ENCODE results near the gene RPS23.
"Not testable (repeated sequence)": the region's sequence is repeated elsewhere in the genome, so short reads cannot be mapped to it uniquely, and the experiment has no call there.

RPS23 gene

GRCh38 chr5:82287625-82288024, 9.5 kb upstream of the RPS23 start:
- no peak for DNase-seq (ENCODE audit: low spot score)

DNA sequence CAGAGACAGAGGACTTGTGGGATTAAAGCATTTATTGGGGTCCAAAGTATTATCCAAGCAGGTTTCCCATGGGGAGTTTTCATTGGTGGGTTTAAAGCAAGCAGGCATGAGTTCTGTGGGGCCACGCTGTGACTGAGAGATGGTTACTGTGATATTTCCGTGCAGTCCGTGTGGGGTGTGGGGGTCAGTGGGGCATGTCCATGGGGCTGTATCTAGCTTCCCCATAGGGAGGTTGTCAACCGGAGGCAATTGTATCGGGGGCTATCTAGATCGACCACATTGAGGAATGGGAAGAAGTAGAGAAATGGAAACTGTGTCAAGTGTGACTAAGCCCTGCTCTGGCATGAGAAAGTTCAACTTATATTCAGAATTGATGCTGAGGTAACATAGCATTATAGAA, 7.1 kb upstream of the RPS23 start:
- no peak for DNase-seq (ENCODE audit: low spot score)

DNA sequence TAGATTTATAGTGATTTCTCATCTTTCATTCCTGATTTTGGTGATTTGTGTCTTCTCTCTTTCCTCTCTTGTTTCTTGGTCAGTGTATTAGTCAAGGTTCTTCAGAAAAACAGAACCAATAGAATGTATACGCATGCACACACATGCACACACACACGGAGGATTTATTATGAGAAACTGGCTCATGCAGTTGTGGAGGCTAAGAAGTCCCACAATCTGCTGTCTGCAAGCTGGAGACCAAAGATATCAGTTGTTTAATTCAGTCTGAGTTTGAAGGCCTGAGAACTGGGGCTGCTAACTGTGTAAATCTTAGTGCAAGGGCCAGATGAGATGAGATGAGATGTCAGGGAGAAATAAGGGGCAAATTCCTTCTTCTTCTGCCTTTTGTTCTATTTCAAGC, 5.7 kb upstream of the RPS23 start:
- no peak for DNase-seq (ENCODE audit: low spot score)

DNA sequence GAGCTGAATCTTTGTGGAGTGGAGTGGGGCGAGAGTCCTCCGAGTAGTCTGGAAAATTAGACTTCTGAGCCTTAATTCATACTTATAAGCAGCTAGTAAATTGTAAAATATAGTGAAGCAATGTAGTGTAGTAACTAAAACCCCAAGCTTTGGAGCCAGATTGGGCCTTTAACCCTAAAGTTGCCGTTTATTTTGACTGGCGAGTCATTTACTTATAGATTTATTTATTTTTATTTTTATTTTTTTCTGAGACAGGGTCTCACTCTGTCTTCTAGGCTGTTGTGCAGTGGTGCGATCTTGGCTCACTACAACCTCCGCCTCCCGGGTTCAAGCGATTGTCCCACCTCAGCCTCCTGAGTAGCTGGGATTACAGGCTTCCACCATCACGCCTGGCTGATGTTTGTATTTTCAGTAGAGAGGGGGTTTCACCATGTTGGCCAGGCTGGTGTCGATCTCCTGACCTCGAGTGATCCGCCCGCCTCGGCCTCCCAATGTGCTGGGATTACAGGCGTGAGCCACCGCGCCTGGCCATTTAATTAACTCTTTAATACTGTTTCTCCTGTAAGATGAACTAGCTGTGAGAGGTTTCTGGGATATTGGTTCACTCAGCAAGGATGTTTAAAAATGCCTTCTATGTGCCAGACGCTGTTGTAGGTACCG, 687 bp upstream of the RPS23 start:
- DNase-seq (ENCODE audit: low spot score) = no peak

- no peak for DNase-seq (ENCODE audit: low spot score)
Observed at GRCh38 chr5:82277613-82277986, 554 bp downstream of the RPS23 start.

GRCh38 chr5:82276800-82277612, 1.1 kb downstream of the RPS23 start:
- no peak for DNase-seq (ENCODE audit: low spot score)

DNA sequence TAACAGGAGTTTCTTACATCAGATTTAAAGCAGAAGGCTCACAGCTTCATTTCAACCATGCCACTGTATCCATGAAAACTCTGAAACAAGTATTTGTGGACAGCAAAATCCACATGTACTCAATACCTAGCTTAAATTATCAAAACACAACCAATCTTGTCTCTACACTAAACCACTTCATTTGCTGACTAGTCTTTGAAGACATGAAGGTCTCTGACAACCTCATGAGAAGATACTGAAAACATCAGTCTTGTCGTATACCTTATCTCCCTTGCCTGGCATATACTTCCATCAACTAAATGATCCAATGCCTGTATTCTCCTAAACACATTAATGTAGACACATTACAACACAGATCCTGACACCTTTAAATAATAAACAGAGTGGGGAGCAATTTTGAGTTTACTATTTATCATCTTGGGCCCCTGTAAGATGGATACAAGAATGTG, 2.9 kb downstream of the RPS23 start:
- DNase-seq (ENCODE audit: low spot score) = no peak

DNA sequence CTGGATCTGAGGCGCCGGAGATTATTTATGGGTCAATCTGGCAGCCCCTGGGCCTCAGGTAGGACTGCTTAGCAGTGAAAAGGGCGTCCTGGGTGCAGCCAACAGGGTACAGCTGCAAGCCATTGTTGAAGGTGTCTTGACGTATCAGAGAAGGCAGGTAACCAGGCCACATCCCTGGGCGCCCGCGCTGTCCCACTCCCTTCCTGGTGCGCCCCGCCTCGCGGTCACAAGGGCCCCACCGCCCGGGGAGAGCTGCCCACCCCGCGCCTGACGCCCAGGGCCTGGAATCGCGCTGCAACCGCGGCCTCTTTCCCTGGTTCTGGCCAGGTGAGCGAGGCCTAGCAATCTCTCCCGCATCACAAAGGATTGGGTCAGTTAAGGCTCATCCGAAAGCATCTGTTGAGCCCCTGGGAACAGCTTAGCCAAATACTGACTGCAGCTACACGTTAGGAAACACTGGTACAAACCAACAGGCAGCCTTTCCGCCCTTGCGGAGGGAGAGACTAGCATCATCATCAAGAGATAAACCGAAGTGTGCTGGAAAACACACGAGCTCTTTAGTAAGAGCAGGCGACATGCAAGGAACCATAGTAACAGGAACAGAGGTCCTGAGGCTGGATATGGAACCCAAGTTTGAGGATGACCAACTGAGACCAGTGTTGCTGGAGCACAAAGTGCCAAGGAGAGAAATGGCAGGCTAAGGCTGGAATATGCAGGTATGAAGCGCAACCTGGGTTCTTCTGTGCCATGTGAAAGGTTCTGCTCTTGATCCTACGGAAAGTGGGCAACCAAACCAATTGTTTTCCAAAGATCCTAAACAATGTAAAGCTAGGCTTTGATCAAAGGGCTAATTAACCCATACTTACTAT, 3.6 kb downstream of the RPS23 start:
- no peak for DNase-seq (ENCODE audit: low spot score)

GRCh38 chr5:82273426-82273825, 4.7 kb downstream of the RPS23 start:
- not testable (repeated sequence) for DNase-seq (ENCODE audit: low spot score)

GRCh38 chr5:82272571-82273356, 5.4 kb downstream of the RPS23 start:
- not testable (repeated sequence) for DNase-seq (ENCODE audit: low spot score)

GRCh38 chr5:82269363-82269762, 8.8 kb downstream of the RPS23 start:
- not testable (repeated sequence) for DNase-seq (ENCODE audit: low spot score)

DNA sequence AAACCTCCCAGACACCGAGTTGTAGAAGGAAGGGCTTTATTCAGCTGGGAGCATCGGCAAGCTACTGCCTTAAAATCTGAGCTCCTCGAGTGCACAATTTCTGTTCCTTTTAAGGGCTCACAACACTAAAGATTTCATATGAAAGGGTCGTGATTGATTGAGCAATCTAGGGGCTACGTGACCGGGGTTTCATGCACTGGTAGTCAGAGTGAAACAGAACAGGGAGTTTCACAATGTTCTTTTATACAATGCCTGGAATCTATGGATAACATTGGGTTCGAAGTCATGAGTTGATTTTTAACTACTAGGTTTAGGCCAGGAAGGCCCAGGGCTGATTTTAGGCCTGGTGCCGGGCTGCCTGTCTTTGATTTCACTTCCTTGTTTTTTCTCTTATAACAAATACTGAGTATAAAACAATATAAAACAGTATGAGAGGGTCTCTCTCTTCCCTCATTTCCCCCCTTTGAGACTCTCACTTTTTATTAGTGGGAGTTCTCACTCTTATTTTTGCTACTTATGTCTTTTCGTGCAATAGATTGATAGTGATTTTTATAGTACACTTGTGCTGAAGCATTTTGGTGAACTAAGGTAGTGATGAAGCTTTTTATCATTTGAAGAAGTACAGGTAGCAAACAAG, 10.7 kb downstream of the RPS23 start:
- not testable (repeated sequence) for DNase-seq (ENCODE audit: low spot score)

DNA sequence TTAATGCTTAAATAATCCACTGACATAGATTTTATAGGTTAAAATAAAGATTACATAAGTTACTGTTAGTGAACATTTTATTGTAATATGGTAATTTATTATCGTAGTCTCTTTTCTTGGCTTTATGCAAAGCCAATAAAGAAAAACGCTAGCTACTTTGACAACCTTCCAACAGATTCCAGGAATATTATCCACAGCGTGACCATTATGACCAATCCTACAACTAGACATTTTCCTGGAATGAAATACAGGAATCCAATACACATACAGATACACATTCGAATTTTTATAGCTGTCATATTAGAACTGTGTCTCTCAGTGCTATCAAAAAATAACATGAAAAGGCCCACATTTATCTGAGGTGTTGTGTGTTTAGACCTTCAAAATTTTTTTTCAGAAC, 13.1 kb downstream of the RPS23 start:
- no peak for DNase-seq (ENCODE audit: low spot score)

- DNase-seq (ENCODE audit: low spot score) = no peak
Observed at GRCh38 chr5:82259172-82259800, 18.9 kb downstream of the RPS23 start.

GRCh38 chr5:82257729-82258128, 20.4 kb downstream of the RPS23 start:
- DNase-seq (ENCODE audit: low spot score) = no peak

DNA sequence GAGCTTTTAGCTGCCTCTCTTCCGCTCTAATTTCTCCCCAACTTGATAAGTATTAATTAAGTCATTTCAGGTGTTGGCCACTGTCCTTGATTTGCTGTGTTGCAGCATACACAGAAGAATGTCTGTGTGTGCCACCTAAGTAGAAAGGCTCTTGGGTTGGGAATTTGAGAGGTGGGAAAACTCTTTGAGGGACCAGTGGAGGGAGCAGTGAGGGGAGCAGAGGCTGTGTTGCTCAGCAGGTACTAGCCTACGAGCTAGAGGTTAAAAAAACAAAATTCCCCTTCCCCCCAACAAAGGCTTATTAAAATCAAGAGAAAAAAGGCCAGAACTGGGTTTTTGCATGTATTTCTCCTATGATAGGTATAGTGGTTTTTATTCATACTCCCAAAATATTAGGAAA, 20.9 kb downstream of the RPS23 start:
- DNase-seq (ENCODE audit: low spot score) = no peak

DNA sequence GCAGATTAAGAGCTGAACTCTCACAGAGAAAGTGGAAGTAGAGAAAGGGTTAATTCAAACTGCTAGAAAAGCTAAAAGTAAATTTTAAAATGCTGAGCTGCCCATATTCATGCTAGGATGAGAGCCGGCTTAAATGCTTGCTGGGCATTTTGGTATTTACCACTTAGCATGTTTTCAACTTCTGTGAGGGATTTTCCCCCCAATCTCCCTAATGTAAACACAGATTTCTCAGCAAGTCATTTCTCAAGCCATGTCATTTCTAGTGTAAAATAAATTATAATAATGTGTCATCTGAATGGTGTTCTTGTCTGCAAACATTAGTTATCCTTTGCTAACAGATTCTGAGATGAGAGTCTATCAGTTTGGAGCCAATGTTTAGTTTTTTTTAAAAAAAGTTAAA, 22.3 kb downstream of the RPS23 start:
- no peak for DNase-seq (ENCODE audit: low spot score)

DNA sequence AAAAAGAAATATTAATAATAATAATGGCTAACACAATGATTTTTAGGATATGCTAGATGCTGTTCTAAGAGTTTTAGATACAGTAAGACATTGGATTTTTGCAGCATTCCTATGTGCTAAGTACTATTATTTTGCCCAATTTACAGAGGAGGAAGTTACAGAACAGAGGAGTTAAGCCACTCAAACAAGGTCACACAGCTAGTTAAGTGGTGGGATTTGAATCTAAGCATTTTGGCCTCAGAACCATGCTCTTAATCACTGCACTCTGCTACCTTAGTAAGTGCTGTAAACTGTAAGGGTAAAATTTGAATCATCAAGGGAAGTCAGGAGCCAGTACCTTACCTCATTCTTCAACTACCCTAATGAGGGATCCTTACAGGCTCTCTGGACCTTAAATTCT, 25.4 kb downstream of the RPS23 start:
- DNase-seq (ENCODE audit: low spot score) = no peak

DNA sequence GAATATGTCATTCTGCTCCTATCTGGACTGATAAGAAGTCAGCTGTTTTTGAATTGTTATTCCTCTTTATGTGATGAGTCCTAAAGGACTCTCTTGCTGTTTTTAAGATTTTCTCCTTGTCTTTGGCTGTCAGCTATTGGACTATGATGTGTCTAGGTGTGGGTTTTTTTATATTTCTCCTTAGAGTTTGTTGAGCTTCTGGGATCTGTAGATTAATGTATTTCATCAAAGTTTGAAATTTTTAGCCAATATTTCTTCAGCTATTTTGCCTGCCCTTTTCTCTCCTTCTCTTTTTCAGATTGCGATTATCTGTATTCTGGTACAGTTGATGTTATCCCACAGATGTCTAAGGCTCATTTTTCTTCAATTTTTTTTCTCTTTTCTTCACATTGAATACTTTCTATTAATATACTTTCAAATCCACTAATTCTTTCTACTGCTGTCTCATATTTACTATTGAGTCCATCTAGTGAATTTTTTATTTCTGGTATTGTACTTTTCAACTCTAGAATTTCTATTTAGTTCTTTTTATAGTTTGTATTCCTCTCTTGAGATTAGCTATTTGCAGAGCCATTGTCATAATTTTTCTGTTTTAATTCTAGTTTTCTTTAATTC, 31.1 kb downstream of the RPS23 start:
- DNase-seq (ENCODE audit: low spot score) = no peak

DNA sequence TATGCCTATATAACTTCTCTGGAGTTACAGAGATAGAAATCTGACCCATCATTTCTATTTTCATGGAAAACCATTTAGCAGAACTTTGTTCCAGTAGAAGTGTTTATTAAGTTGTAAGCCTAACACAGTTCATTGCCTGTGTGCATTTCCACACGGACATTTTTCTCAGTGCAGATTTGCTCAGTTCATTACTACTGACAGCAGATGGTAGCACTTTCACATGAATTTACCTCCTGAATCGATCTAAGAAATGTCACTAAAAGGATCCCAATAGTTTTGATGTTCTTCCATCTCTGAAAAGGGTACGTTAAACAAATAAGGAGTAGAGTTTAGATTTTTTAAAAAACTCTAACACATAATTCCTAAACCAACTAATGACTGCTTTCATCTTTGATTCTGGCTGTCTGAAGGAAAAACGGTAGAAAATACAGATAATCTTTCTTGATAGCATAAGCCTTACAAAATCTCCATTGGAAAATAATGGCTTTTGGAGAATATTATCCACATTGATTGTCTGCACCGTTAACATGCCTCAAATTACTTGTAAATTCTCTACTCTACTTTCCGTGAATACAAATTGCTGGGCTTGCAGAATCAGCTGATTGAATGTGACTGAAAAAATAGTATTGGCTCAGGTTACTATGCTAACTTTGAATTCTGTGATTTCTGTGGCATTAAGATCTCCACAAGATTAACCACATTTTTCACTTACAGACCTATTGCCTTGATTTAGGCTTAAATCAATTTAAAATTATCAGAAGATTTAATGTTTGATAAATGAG, 33.1 kb downstream of the RPS23 start:
- no peak for DNase-seq (ENCODE audit: low spot score)

All from HuH-7.5 (cell line).